NCI-H187 treated with DMSO at 0.1 percent for 48 hours (cell line): ENCODE data around the gene IL31RA.

Experiments
- DNase-seq: peaks from one replicate; lab custom pipeline; 2025; lab: John Stamatoyannopoulos, UW

Gene IL31RA

GRCh38 chr5:55902696-55903095, 51.5 kb downstream of the IL31RA start:
- no peak for DNase-seq

- no peak for DNase-seq
These were observed 52.1 kb downstream of the IL31RA start for GRCh38 chr5:55903121-55903701.

- no peak for DNase-seq
These were observed 53.0 kb downstream of the IL31RA start for GRCh38 chr5:55904152-55904551.

GRCh38 chr5:55905251-55905650, 54.1 kb downstream of the IL31RA start:
- no peak for DNase-seq

- no peak for DNase-seq
These were observed 56.8 kb downstream of the IL31RA start for GRCh38 chr5:55907927-55908326.

GRCh38 chr5:55908804-55909203, 57.6 kb downstream of the IL31RA start:
- no peak for DNase-seq

GRCh38 chr5:55911784-55912653, 60.9 kb downstream of the IL31RA start:
- no peak for DNase-seq

- DNase-seq = no peak
These were observed 62.6 kb downstream of the IL31RA start for GRCh38 chr5:55913466-55914413.

GRCh38 chr5:55914971-55915370, 63.8 kb downstream of the IL31RA start:
- no peak for DNase-seq

GRCh38 chr5:55915783-55916182, 64.6 kb downstream of the IL31RA start:
- DNase-seq = no peak

- DNase-seq = no peak
These were observed 65.8 kb downstream of the IL31RA start for GRCh38 chr5:55916986-55917385.

- DNase-seq = no peak
These were observed 66.4 kb downstream of the IL31RA start for GRCh38 chr5:55917402-55918086.

GRCh38 chr5:55918087-55919035, 67.2 kb downstream of the IL31RA start:
- DNase-seq = no peak

- no peak for DNase-seq
These were observed 68.5 kb downstream of the IL31RA start for GRCh38 chr5:55919625-55920024.

GRCh38 chr5:55920784-55921183, 69.6 kb downstream of the IL31RA start:
- no peak for DNase-seq

- no peak for DNase-seq
These were observed 70.5 kb downstream of the IL31RA start for GRCh38 chr5:55921617-55922016.

GRCh38 chr5:55923177-55923771, 72.1 kb downstream of the IL31RA start:
- DNase-seq = no peak

- DNase-seq = no peak
These were observed 72.8 kb downstream of the IL31RA start for GRCh38 chr5:55923865-55924500.

GRCh38 chr5:55924744-55925143, 73.6 kb downstream of the IL31RA start:
- DNase-seq = no peak

GRCh38 chr5:55925181-55925580, 74.0 kb downstream of the IL31RA start:
- DNase-seq = no peak
